NCI-H1092 (cell line): ENCODE data around the gene CAMKMT.
"Not testable (repeated sequence)": the region's sequence is repeated elsewhere in the genome, so short reads cannot be mapped to it uniquely, and the experiment has no call there.

Experiments
- DNase-seq: peaks from one replicate; lab custom pipeline; 2025; lab: John Stamatoyannopoulos, UW

Gene CAMKMT

GRCh38 chr2:44505664-44506063, 143.9 kb downstream of the CAMKMT start:
- DNase-seq: not testable (repeated sequence)

- DNase-seq: no peak
Observed at GRCh38 chr2:44510246-44510645, 148.5 kb downstream of the CAMKMT start.

DNA sequence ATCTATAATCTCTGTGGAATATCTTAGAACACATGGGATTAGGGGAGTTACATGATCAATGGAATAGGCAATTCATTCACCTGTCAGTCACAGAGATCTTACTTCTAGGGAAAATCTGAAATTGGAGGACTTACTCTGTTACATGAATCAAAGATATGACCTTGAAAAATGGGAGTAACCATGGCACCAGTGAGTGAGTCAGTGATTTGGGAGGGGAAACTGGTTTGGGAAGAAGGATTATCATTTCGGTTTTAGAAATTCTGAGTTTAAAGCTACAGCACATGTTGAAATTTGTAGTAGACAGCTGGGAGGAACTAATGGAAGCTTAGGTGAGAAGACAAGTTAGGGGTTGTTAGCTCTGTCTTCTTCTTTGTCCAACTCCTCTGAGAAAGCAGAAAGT, 153.7 kb downstream of the CAMKMT start:
- no peak for DNase-seq

GRCh38 chr2:44519026-44519425, 157.3 kb downstream of the CAMKMT start:
- DNase-seq: no peak

DNA sequence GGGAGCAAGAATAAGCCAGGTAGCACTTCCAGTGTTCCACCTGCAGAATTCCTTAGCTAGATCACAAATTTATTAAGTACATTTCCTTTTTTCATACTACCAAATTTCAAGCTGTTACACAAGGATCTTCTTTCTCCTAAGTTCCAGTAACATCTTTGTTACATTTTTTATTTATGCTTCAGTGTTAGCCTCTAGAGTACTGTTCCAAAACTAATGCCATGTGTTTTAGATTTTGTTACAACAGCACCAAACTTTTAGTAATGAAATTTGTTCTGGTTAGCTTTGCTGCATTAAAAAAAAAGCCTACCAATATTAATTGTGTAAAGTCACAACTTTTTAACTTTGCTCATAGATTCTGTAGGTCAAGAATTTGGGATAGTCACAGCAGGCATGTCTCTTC, 161.1 kb downstream of the CAMKMT start:
- DNase-seq: no peak

GRCh38 chr2:44524347-44524926, 162.7 kb downstream of the CAMKMT start:
- DNase-seq: no peak

DNA sequence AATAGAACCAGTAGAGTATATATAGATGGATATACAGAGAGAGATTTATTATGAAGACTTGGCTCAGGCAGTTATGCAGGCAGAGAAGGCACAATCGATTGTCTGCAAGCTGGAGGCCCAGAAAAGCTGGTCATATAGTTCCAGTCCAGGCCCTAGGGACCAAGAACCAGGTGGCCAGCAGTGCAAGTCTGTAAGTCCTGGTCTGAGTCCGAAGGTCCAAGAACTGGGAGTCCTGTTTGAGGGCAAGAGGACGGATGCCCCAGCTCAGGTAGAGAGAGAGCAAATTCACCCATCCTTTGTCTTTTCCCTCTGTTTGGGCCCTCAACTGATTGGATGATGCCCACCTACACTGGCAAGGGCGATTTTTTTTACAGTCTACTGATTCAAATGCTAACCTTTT, 164.6 kb downstream of the CAMKMT start:
- no peak for DNase-seq

DNA sequence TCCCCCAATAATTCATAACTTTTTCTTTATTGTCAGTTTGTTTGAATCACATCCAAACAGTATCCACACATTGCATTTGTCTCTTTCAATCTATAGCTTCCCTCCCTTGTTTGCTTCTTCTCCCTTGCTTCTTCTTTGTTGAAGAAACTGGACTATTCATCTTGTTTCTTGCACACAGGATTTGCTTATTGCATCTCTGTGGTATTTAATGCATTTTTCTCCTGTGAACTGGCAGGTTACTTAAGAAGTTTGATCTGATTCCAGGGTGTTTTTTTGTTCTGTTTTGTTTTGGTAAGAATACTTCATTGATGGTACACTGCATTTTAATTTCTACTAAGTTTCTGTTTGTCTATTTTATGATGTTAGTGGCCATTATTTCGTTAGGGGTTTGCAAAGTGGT, 166.8 kb downstream of the CAMKMT start:
- no peak for DNase-seq

- DNase-seq: no peak
Observed at GRCh38 chr2:44529448-44529847, 167.7 kb downstream of the CAMKMT start.

DNA sequence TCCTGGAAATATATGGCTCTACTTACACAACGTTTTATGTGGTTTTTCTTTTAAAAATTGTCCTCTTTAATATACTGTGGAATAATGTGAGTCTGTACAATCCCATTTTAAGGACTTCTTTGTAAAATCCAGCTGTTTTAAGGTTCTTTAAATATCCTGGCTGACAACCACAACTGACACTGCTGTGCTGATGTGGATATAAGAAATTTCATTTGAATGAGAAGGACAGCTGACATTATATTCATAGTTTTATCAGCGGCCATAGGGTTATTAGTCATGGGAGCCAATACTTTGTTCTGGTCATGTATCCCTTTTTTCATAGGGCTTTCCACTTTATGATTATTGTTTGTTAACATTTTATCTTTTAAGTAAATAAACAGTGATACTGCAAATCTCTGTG, 169.5 kb downstream of the CAMKMT start:
- no peak for DNase-seq

GRCh38 chr2:44532031-44532430, 170.3 kb downstream of the CAMKMT start:
- DNase-seq: no peak

DNA sequence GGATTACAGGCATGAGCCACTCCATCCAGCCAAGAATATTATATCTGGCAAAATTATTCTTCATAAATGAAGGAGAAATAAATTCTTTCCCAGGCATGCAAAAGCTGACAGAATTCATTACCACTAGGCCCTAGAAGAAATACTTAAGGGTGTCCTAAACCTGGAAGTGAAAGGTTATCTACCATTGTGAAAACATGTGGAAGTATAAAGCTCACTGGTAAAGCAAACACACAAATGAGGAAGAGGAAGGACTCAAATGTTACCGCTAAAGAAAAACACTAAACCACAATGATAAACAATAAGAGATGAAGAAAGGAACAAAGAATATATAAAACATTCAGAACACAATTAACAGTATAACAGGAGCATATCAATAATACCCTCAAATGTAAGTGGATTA, 171.8 kb downstream of the CAMKMT start:
- DNase-seq: no peak

- DNase-seq: no peak
Observed at GRCh38 chr2:44535376-44535775, 173.6 kb downstream of the CAMKMT start.

GRCh38 chr2:44537264-44537663, 175.5 kb downstream of the CAMKMT start:
- DNase-seq: no peak

- no peak for DNase-seq
Observed at GRCh38 chr2:44542520-44542919, 180.8 kb downstream of the CAMKMT start.

- DNase-seq: peak; percentile 29
Observed at GRCh38 chr2:44543773-44544725, 182.3 kb downstream of the CAMKMT start.

- no peak for DNase-seq
Observed at GRCh38 chr2:44545005-44545404, 183.3 kb downstream of the CAMKMT start.

GRCh38 chr2:44546459-44547127, 184.8 kb downstream of the CAMKMT start:
- no peak for DNase-seq

DNA sequence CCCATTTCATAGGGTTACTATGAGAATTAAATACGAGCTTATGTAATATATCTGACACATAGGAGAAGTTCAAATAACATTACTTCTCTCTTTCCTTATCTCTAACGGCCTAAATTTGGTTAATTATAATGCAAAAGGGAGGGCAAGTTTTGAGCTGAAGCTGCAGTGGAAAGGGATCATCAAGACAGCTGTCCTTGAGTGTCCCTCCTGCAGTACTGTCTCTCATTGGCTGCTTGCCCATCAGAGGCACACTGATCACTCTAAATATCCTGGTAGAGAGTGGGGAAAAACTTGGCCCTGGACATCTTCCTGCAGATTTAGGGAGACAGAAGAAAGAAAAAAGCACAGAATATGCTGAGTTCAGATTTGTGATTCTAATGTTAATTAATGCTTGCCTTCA, 186.0 kb downstream of the CAMKMT start:
- DNase-seq: no peak

GRCh38 chr2:44548221-44549098, 186.7 kb downstream of the CAMKMT start:
- DNase-seq: no peak

DNA sequence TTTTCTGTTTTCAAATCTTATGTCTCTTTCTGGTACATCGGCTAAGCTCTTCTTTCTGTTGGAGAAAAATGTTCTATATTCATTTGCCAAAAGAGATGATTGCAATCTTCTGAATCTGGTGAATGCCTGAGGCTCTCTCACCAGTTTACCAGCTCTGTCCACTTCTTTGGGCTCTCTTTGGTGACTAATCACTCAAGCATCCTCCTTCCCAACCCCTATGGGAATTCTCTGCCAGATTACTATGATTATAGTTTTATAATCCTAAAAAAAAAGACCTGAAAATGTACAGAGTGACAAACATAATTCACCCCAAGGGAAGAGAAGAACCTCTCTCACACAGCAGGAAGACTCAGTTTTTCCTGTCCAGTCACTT, 187.3 kb downstream of the CAMKMT start:
- no peak for DNase-seq

DNA sequence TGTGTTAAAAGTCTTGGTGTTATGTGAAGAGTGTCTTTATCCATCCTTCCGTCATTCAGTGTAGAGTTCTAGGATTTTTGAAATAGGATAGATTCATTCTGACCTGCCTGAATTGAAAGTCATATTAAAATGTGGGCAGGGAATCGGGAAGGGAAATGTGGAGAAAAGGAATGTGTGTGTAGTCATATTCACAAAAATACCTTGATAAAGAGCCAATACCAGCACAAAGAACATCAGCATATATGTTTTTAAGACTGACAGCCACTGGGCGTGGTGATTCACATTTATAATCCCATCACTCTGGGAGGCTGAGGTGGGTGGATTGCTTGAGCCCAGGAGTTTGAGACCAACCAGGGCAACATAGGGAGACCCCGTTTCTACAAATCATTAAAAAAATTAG, 188.1 kb downstream of the CAMKMT start:
- DNase-seq: no peak
